Neuronal stem cell (in vitro differentiated cells): Measurements from ENCODE around the gene UBE2QL1.

Experiments used
- DNase-seq: peaks from one replicate; pipeline ENCODE4 v3.0.0-alpha.2; 2013; ENCODE audit warnings: low spot score
- H2AFZ ChIP-seq: one replicate; pipeline ENCODE4 v1.6.1; 2013; ENCODE audit warnings: mild to moderate bottlenecking, low read length, inconsistent platforms
- H2AK5ac ChIP-seq: 2 replicates; pipeline ENCODE4 v1.6.1; 2013; ENCODE audit warnings: low read depth, mild to moderate bottlenecking, inconsistent platforms, low read length, moderate library complexity, mixed read lengths
- H2BK120ac ChIP-seq: 2 replicates; pipeline ENCODE4 v1.6.1; 2013; ENCODE audit warnings: low read depth, mild to moderate bottlenecking, inconsistent platforms, low read length, moderate library complexity, mixed read lengths
- H2BK12ac ChIP-seq: one replicate; pipeline ENCODE4 v1.6.1; 2013; ENCODE audit warnings: low read length, inconsistent platforms
- H2BK15ac ChIP-seq: 2 replicates; pipeline ENCODE4 v1.6.1; 2013; ENCODE audit warnings: mild to moderate bottlenecking, low read length, inconsistent platforms, mixed read lengths
- H2BK5ac ChIP-seq: one replicate; pipeline ENCODE4 v1.6.1; 2013; ENCODE audit warnings: inconsistent platforms, mild to moderate bottlenecking, low read length, moderate library complexity
- H3K14ac ChIP-seq: one replicate; pipeline ENCODE4 v1.6.1; 2013; ENCODE audit warnings: low read length, inconsistent platforms
- H3K18ac ChIP-seq: 2 replicates; pipeline ENCODE4 v1.6.1; 2013; ENCODE audit warnings: low read length, inconsistent platforms
- H3K23ac ChIP-seq: 2 replicates; pipeline ENCODE4 v1.6.1; 2013; ENCODE audit warnings: low read depth, mild to moderate bottlenecking, mixed read lengths, low read length, inconsistent platforms; ENCODE audit not compliant: poor library complexity
- H3K27ac ChIP-seq: replicated peaks from 3 replicates; pipeline ENCODE4 v1.5.1; 2013; ENCODE audit warnings: low read length, inconsistent platforms
- H3K27me3 ChIP-seq, 3 experiments: 2 replicates each; pipeline ENCODE4 v1.6.1; 2013; ENCODE audit warnings: low read length in 3 of 3, mild to moderate bottlenecking in 2 of 3, inconsistent platforms in 1 of 3, low read depth in 1 of 3, mixed read lengths in 1 of 3, moderate library complexity in 1 of 3; ENCODE audit not compliant: control insufficient read depth in 3 of 3, insufficient read depth in 3 of 3
- H3K36me3 ChIP-seq, 2 donors: replicated peaks in 1 of 2; 2 replicates each; pipeline ENCODE4 v1.6.1; 2013; ENCODE audit warnings: low read length in 2 of 2; ENCODE audit not compliant: control insufficient read depth in 2 of 2, insufficient read depth in 2 of 2
- H3K4ac ChIP-seq: 2 replicates; pipeline ENCODE4 v1.6.1; 2013; ENCODE audit warnings: inconsistent platforms, mild to moderate bottlenecking, low read length, moderate library complexity
- H3K4me1 ChIP-seq, 2 donors: 1 replicate in 1 of 2; 2 replicates in 1 of 2; pipeline ENCODE4 v1.6.1; 2013; ENCODE audit warnings: low read length in 2 of 2, low read depth in 1 of 2; ENCODE audit not compliant: control insufficient read depth in 2 of 2, insufficient read depth in 1 of 2
- H3K4me2 ChIP-seq: one replicate; pipeline ENCODE4 v1.6.1; 2013; ENCODE audit warnings: mild to moderate bottlenecking, low read length, inconsistent platforms; ENCODE audit not compliant: insufficient read depth, poor library complexity, severe bottlenecking
- H3K4me3 ChIP-seq, 2 donors: 2 replicates each; pipeline ENCODE4 v1.5.1; 2013; ENCODE audit warnings: low read length in 2 of 2, mild to moderate bottlenecking in 2 of 2, inconsistent platforms in 1 of 2, moderate library complexity in 1 of 2
- H3K79me1 ChIP-seq: one replicate; pipeline ENCODE4 v1.6.1; 2013; ENCODE audit warnings: low read depth, mild to moderate bottlenecking, inconsistent platforms, low read length, moderate library complexity
- H3K9ac ChIP-seq: one replicate; pipeline ENCODE4 v1.6.1; 2013; ENCODE audit warnings: mild to moderate bottlenecking, low read depth, low read length, inconsistent platforms; ENCODE audit not compliant: poor library complexity
- H3K9me3 ChIP-seq, 2 donors: replicated peaks in 1 of 2; 2 replicates each; pipeline versions ENCODE3 to v1.6.1; 2013; ENCODE audit warnings: low read length in 2 of 2, mild to moderate bottlenecking in 2 of 2, inconsistent platforms in 1 of 2, low read depth in 1 of 2, mixed read lengths in 1 of 2, moderate library complexity in 1 of 2; ENCODE audit not compliant: control insufficient read depth in 2 of 2, insufficient read depth in 1 of 2
- H4K8ac ChIP-seq: one replicate; pipeline ENCODE4 v1.6.1; 2013; ENCODE audit warnings: low read depth, mild to moderate bottlenecking, inconsistent platforms, low read length, moderate library complexity
- H4K91ac ChIP-seq: one replicate; pipeline ENCODE4 v1.6.1; 2013; ENCODE audit warnings: low read length, low read depth, mild to moderate bottlenecking, inconsistent platforms; ENCODE audit not compliant: poor library complexity
- WGBS, 2 donors: extraction: QIAGEN DNeasy Blood & Tissue Kit; methylation state at CpG; one replicate each; pipeline ENCODE4 v1.1.7; 2013; ENCODE audit warnings: missing lambda C conversion rate in 2 of 2, mixed read lengths in 1 of 2; ENCODE audit not compliant: insufficient read length in 2 of 2, insufficient replicate concordance in 1 of 2; ENCODE audit errors: extremely low coverage in 2 of 2; 5-methylcytosine and 5-hydroxymethylcytosine counted together

Gene UBE2QL1

DNA sequence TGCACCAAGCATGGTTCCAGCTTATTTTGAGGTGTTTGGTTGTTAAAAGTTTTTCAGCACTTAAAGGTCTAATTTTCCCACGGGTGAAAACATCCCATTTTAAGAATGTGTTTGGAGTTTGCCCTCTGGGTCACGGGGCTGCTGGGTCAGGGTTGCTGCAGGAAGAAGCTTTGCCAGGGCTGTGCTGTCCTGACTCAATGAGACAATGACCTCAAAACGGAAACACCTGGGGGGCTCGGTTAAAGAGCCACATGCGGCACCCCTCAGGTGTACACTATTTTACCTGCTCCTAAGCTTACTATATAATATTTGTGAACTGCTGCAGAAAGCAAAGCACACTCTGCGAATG is 27.6 kb downstream of the UBE2QL1 start:
- Histone ChIP-seq H4K91ac (no peak overlapping the region), H2BK15ac (no peak overlapping the region), H2BK12ac (no peak overlapping the region), H3K36me3 (no peaks in the 10 kb centered on the region), H3K9ac (no peak overlapping the region), H3K27ac (no peak overlapping the region), H3K4me3 (no peak overlapping the region), H3K79me1 (no peaks in the 10 kb centered on the region), H3K14ac (no peak overlapping the region), H2AK5ac (no peak overlapping the region), H3K9me3 (no peaks in the 10 kb centered on the region), H4K8ac (no peak overlapping the region), H2AFZ (no peak overlapping the region), H3K18ac (no peak overlapping the region), H3K4ac (no peak overlapping the region), H3K4me1 (peaks cover 0 to 4% of the 10 kb centered on the region in 2 donors), H3K23ac (peak overlapping the region; percentile 16), H3K27me3 (peaks cover 0 to 31% (median 0%) of the 10 kb centered on the region in 3 experiments), H2BK120ac (peak overlapping the region; percentile 35), H2BK5ac (no peak overlapping the region), H3K4me2 (no peak overlapping the region)
- no peak for DNase-seq
- WGBS, 2 donors, result no CpG with 5 or more reads among the region's 6 CpGs

DNA sequence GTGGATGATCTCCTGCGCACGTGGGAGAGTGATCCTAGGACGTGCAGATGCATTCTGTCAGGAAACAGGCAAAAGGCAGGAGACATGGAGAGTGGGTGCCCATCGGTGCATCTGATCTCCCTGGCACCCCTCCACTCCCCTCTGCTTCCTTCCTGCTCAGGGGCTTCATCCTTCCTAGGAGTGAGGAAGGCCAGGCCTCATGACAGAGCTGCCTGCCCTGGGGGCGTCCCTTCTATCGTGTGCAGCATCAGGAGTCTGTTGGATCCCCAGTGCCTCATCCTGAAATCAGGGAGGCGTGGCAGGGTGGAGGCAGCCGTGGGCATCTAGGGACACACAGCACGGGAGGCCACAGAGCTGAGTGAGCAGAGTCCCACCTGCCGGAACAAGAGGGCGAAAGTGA is 30.1 kb downstream of the UBE2QL1 start:
- Histone ChIP-seq H3K4me2 (no peak overlapping the region), H3K36me3 (no peaks in the 10 kb centered on the region), H3K4ac (no peak overlapping the region), H3K9ac (peak overlapping the region; percentile 45), H3K14ac (no peak overlapping the region), H3K27ac (no peak overlapping the region), H2BK15ac (no peak overlapping the region), H2AK5ac (no peak overlapping the region), H2AFZ (no peak overlapping the region), H2BK120ac (no peak overlapping the region), H2BK5ac (no peak overlapping the region), H3K4me3 (no peak overlapping the region), H4K91ac (no peak overlapping the region), H3K18ac (peak overlapping the region; percentile 11), H3K23ac (no peak overlapping the region), H3K79me1 (no peaks in the 10 kb centered on the region), H3K4me1 (peaks cover 0 to 4% of the 10 kb centered on the region in 2 donors), H4K8ac (no peak overlapping the region), H2BK12ac (peak overlapping the region; percentile 76), H3K27me3 (peaks cover 0 to 13% (median 0%) of the 10 kb centered on the region in 3 experiments), H3K9me3 (no peaks in the 10 kb centered on the region)
- no CpG with 5 or more reads among the region's 11 CpGs for WGBS, 2 donors
- no peak for DNase-seq

DNA sequence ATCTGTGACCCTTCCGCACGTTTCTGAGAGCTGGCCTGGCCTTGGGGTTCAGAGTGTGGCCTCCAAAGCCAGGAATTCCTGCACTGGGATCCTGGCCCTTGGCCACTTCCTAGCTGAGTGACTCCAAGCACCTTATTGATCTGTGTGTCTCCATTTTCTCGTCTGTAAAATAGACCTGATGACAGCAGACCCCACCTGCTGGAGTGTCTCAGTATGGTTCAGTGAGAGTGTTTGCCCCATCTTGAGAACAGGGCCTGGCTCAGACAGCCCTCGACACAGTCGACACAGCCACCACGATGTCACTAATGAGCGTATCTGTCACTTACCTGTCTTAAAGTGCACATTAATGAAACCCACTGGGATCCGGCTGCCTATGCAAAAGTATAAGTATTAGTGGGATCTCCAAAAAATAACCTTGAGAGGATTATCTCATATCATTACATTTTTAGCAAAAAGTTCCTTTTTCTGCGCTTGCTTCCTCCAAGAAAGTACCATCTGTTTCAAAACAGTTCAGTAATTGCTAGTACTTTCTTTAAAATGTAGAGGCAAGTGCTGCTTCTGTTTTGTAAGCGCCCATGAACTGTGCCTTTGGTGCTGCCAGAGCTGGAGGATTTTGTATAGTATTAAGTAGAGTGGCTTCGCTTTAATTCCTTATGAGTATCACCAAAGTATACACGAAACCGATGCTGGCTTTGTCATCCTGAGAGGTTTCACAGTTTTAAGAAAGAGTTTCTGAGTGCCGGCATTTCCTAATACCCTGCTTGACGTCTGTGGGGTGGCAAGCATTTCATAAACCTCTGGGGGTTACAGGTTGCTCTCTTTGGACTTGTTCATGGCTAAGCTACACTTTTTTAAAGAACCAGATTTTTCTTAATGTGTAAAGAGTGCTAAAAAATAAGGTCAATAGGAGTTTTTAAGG is 31.7 kb downstream of the UBE2QL1 start:
- Histone ChIP-seq H2BK15ac (no peak overlapping the region), H3K4me2 (no peak overlapping the region), H4K8ac (no peak overlapping the region), H3K36me3 (peaks cover 0 to 2% of the 10 kb centered on the region in 2 donors), H3K18ac (no peak overlapping the region), H2BK12ac (no peak overlapping the region), H3K27ac (no peak overlapping the region), H3K4me3 (no peak overlapping the region), H3K9me3 (no peaks in the 10 kb centered on the region), H2BK120ac (no peak overlapping the region), H2AFZ (no peak overlapping the region), H3K4me1 (peaks cover 0 to 8% of the 10 kb centered on the region in 2 donors), H4K91ac (no peak overlapping the region), H2BK5ac (no peak overlapping the region), H3K27me3 (peaks cover 0 to 2% (median 0%) of the 10 kb centered on the region in 3 experiments), H3K79me1 (no peaks in the 10 kb centered on the region), H3K9ac (no peak overlapping the region), H3K14ac (no peak overlapping the region), H3K4ac (no peak overlapping the region), H2AK5ac (no peak overlapping the region), H3K23ac (no peak overlapping the region)
- no CpG with 5 or more reads among the region's 15 CpGs for WGBS, 2 donors
- DNase-seq, result no peak

DNA sequence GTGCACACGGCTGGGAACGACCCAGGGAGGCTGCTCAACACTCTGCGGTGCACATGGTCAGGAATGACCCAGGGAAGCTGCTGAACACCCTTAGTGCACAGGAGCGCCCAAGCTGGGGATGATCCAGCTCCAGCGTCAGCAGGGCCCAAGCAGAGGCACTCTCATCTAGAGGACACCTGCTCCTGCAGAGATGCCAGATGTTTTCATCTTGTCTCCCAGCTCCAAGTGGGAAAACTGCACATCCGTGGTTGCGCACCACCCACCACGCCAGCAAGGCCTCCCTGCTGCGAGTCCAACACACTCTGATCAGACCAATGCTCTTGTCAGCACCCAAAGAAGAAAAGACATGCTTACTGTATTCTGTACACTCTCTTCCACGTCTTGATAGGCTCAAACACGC is 34.1 kb downstream of the UBE2QL1 start:
- no peak overlapping the region for H3K18ac ChIP-seq
- no peak overlapping the region for H3K23ac ChIP-seq
- no peak overlapping the region for H2BK12ac ChIP-seq
- H4K91ac ChIP-seq, result no peak overlapping the region
- peak overlapping the region; percentile 4 for H2BK5ac ChIP-seq
- no peak for DNase-seq
- no CpG with 5 or more reads among the region's 11 CpGs for WGBS, 2 donors
- H3K27me3 ChIP-seq, result peaks cover 0 to 4% (median 2%) of the 10 kb centered on the region in 3 experiments
- no peak overlapping the region for H2BK15ac ChIP-seq
- no peak overlapping the region for H3K4ac ChIP-seq
- H3K9me3 ChIP-seq, result no peaks in the 10 kb centered on the region
- no peak overlapping the region for H2BK120ac ChIP-seq
- no peak overlapping the region for H3K14ac ChIP-seq
- no peak overlapping the region for H3K4me3 ChIP-seq
- no peak overlapping the region for H3K4me2 ChIP-seq
- H2AK5ac ChIP-seq, result no peak overlapping the region
- H3K79me1 ChIP-seq, result no peaks in the 10 kb centered on the region
- H3K4me1 ChIP-seq, result peaks cover 0 to 5% of the 10 kb centered on the region in 2 donors
- no peak overlapping the region for H2AFZ ChIP-seq
- no peak overlapping the region for H3K9ac ChIP-seq
- H4K8ac ChIP-seq, result no peak overlapping the region
- peaks cover 0 to 2% of the 10 kb centered on the region in 2 donors for H3K36me3 ChIP-seq
- no peak overlapping the region for H3K27ac ChIP-seq
